Measurements from ENCODE around the gene GABRB3. TPM values are rescaled to one million over a fixed set of nuclear protein-coding genes. Genes with fewer than 3 reads are reported as not detected.

The GABRB3 gene
- total and polyA plus RNA-seq, 2 of the 8 experiments (the other 6 are each of a cell fraction or from before 2014, with no cell fraction given) = 98.8 to 163 TPM

DNA sequence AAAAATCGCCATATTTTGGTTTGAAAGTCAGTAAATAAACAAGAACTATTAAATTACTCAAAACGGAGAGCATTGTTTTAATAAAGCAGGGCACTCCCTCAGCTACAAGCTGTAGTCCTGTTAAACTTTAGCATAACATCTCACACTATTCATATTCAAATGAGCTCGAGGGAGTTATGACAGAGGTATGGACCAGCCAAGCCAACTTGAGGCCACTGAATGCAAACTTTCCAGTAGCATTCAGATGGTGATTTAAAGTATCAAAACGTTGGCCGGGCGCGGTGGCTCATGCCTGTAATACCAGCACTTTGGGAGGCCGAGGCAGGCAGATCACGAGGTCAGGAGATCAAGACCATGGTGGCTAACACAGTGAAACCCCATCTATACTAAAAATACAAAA lies 132.9 kb downstream of the GABRB3 start:
- H3K18ac ChIP-seq (ENCODE audit: extremely low read depth, low read length) = no peak overlapping the region
- no peak overlapping the region for H4K5ac ChIP-seq (ENCODE audit: insufficient read length, low read depth, low read length)
- H2BK15ac ChIP-seq (ENCODE audit: low read length) = no peak overlapping the region
- H4K91ac ChIP-seq (replicated peaks; ENCODE audit: insufficient read length, low read length) = no peak overlapping the region
- H2BK5ac ChIP-seq (ENCODE audit: low read depth, low read length) = no peak overlapping the region
- no peak overlapping the region for H3K4ac ChIP-seq (replicated peaks; ENCODE audit: insufficient read length, low read depth, low read length)
- no peaks in the 10 kb centered on the region for H3K27me3 ChIP-seq (replicated peaks in 1 of 4; ENCODE audit: control insufficient read depth in 3 of 4, extremely low read depth in 1 of 4, insufficient read depth in 3 of 4, low read length in 3 of 4)
- no peak overlapping the region for H2AFZ ChIP-seq (ENCODE audit: low read length)
- no peak overlapping the region for H3K27ac ChIP-seq (ENCODE audit: low read depth, low read length)
- ChIA-PET POLR2A (ENCODE audit: partially characterized antibody) (no interaction called here), CTCF (ENCODE audit: partially characterized antibody) (interaction anchor here (0.6 to 1.7 kb wide), 2 partner anchors 26 to 91 kb away, joined by 3 read pairs; no protein-coding TSS in a partner anchor)
- peak overlapping the region; percentile 23 to 31; a peak in 3 of 4 replicates for H3K4me2 ChIP-seq (ENCODE audit: insufficient read depth in 1 of 2, low read depth in 2 of 2, low read length in 2 of 2)
- DNase-seq (ENCODE audit: low read depth in 1 of 2, low spot score in 2 of 2) = no peak
- peaks cover 0 to 85% of the 10 kb centered on the region in 2 experiments; a peak in 2 of 4 replicates for H3K79me2 ChIP-seq (ENCODE audit: control insufficient read depth in 1 of 2, insufficient read depth in 2 of 2, low read length in 2 of 2)
- no peak overlapping the region for H2BK20ac ChIP-seq (ENCODE audit: low read length)
- H3K56ac ChIP-seq (replicated peaks; ENCODE audit: insufficient read length, low read depth, low read length) = no peak overlapping the region
- peaks cover 0 to 9% of the 10 kb centered on the region in 2 experiments for H4K20me1 ChIP-seq (replicated peaks in 1 of 2; ENCODE audit: control insufficient read depth in 1 of 2, insufficient read depth in 2 of 2, low read length in 2 of 2)
- H3K23ac ChIP-seq (ENCODE audit: insufficient read length) = no peak overlapping the region
- no peak overlapping the region for H4K8ac ChIP-seq (ENCODE audit: extremely low read depth, insufficient read depth, low read length)
- no peaks in the 10 kb centered on the region; the same call in 1 of the 2 replicates for H3K23me2 ChIP-seq (ENCODE audit: low read depth, low read length)
- H3K9me3 ChIP-seq (ENCODE audit: insufficient read depth in 2 of 2, low read depth in 1 of 2, low read length in 1 of 2) = no peaks in the 10 kb centered on the region
- WGBS, 2 experiments (ENCODE audit: extremely low coverage in 1 of 2, insufficient coverage in 1 of 2, insufficient read length in 1 of 2, insufficient replicate concordance in 2 of 2, low coverage in 1 of 2, low lambda C conversion rate in 2 of 2, missing lambda C conversion rate in 1 of 2) = 41% methylated on average over 9 of the region's 9 CpGs; no CpG with 5 or more reads in 1 of the 2 experiments
- H2BK12ac ChIP-seq (ENCODE audit: low read depth, low read length) = no peak overlapping the region
- H2BK120ac ChIP-seq (replicated peaks; ENCODE audit: low read depth, low read length) = no peak overlapping the region
- FAIRE-seq = no peak
- H2AK5ac ChIP-seq (ENCODE audit: low read depth, low read length) = no peak overlapping the region
- no peak overlapping the region for H3K9ac ChIP-seq (replicated peaks in 1 of 4; ENCODE audit: extremely low read depth in 1 of 4, low read depth in 3 of 4, low read length in 3 of 4)
- no peak overlapping the region for H3K14ac ChIP-seq (ENCODE audit: insufficient read length)
- peaks cover 0 to 2% (median 0%) of the 10 kb centered on the region in 4 experiments; a peak in 2 of 8 replicates for H3K36me3 ChIP-seq (ENCODE audit: control insufficient read depth in 2 of 4, insufficient read depth in 4 of 4, low read length in 3 of 4)
- H3K4me1 ChIP-seq (replicated peaks in 1 of 4; ENCODE audit: control insufficient read depth in 3 of 4, insufficient read depth in 4 of 4, low read length in 3 of 4) = peaks cover 3 to 16% (median 6%) of the 10 kb centered on the region in 4 experiments; a peak in 6 of 7 replicates
- no peak overlapping the region for H3K4me3 ChIP-seq (ENCODE audit: extremely low read depth in 1 of 4, insufficient read depth in 2 of 4, low read depth in 3 of 4, low read length in 4 of 4)
- peaks cover 11% of the 10 kb centered on the region for H3K79me1 ChIP-seq (ENCODE audit: low read depth, low read length)
- TF ChIP-seq KDM5A (IDR thresholded peaks at IDR 0.05; ENCODE audit: low read length) (no peak), TBP (IDR thresholded peaks at IDR 0.05; ENCODE audit: low read depth, low read length) (no peak), KDM4A (IDR thresholded peaks at IDR 0.05; ENCODE audit: low read depth, low read length, severe bottlenecking) (no peak), JUND (IDR thresholded peaks at IDR 0.05; ENCODE audit: low read length) (no peak)

Measured in H1 (cell line).